Fibroblast of lung (primary cell): ENCODE measurements around the gene CST3. TPM values are rescaled to one million over a fixed set of nuclear protein-coding genes. Genes with fewer than 3 reads are reported as not detected.

ENCODE experiments used
- DNase-seq, 2 donors: peaks; one replicate each; pipeline versions ENCODE4 v3.0.0 to v3.0.0-alpha.2; 2010; ENCODE audit warnings: low read depth in 2 of 2
- H2AFZ ChIP-seq: 2 replicates; pipeline ENCODE4 v1.5.1; 2012; ENCODE audit warnings: low read length, control low read depth, inconsistent platforms
- H3K27ac ChIP-seq: 2 replicates; pipeline ENCODE4 v1.5.1; 2011; ENCODE audit warnings: low read length, control low read depth; ENCODE audit not compliant: insufficient read depth
- H3K27me3 ChIP-seq: 2 replicates; pipeline ENCODE4 v1.5.1; 2011; ENCODE audit warnings: mild to moderate bottlenecking, low read length; ENCODE audit not compliant: control insufficient read depth, insufficient read depth
- H3K36me3 ChIP-seq: 2 replicates; pipeline ENCODE4 v1.5.1; 2011; ENCODE audit warnings: low read length; ENCODE audit not compliant: control insufficient read depth, insufficient read depth
- H3K4me1 ChIP-seq: 2 replicates; pipeline ENCODE4 v1.5.1; 2011; ENCODE audit warnings: low read length; ENCODE audit not compliant: control insufficient read depth, insufficient read depth; ENCODE audit errors: extremely low read depth
- H3K4me2 ChIP-seq: 2 replicates; pipeline ENCODE4 v1.5.1; 2011; ENCODE audit warnings: low read length, control low read depth; ENCODE audit not compliant: insufficient read depth; ENCODE audit errors: extremely low read depth
- H3K4me3 ChIP-seq, 4 experiments: fragments of 200-600 bp in 1 of 4; sonication (generic) in 1 of 4; replicated peaks in 1 of 4; 2 replicates each; pipeline ENCODE4 v1.5.1; 2011 to 2016; ENCODE audit warnings: low read length in 4 of 4, low read depth in 3 of 4, mild to moderate bottlenecking in 3 of 4, control low read depth in 2 of 4, inconsistent platforms in 1 of 4, mixed read lengths in 1 of 4; ENCODE audit not compliant: insufficient read depth in 1 of 4; ENCODE audit errors: control extremely low read depth in 1 of 4
- H3K79me2 ChIP-seq: 2 replicates; pipeline ENCODE4 v1.5.1; 2012; ENCODE audit warnings: mild to moderate bottlenecking, low read length, inconsistent platforms; ENCODE audit not compliant: control insufficient read depth, insufficient read depth
- H3K9ac ChIP-seq: 2 replicates; pipeline ENCODE4 v1.5.1; 2011; ENCODE audit warnings: mild to moderate bottlenecking, low read length, control low read depth; ENCODE audit not compliant: insufficient read depth
- H3K9me3 ChIP-seq: 2 replicates; pipeline ENCODE4 v1.5.1; 2012; ENCODE audit warnings: low read depth, low read length; ENCODE audit not compliant: control insufficient read depth, insufficient read depth
- H4K20me1 ChIP-seq: 2 replicates; pipeline ENCODE4 v1.5.1; 2011; ENCODE audit warnings: low read length; ENCODE audit not compliant: control insufficient read depth, insufficient read depth; ENCODE audit errors: extremely low read depth
- EZH2 ChIP-seq: IDR thresholded peaks from 2 replicates; pipeline ENCODE4 v1.5.1; 2012; ENCODE audit warnings: low read length, control low read depth, mild to moderate bottlenecking; ENCODE audit errors: missing control alignments
- polyA plus RNA-seq, 2 donors: library from polyadenylated mRNA; depleted of rRNA in 1 of 2; stranded (reverse) in 1 of 2; unstranded in 1 of 2; fragments of >200 nt; gene quantifications; 2 replicates each; pipeline ENCODE4 v1.2.1, GENCODE V29; 2011 to 2012; ENCODE audit warnings: missing spikeins in 1 of 2
- total RNA-seq: library from RNA; depleted of rRNA; stranded (reverse); fragments of >200 nt; gene quantifications from 2 replicates; pipeline ENCODE4 v1.2.1, GENCODE V29; 2014
- TF ChIP-seq, protein P1 (sequence below), 2 donors: IDR thresholded peaks in 1 of 2; conservative IDR thresholded peaks in 1 of 2; 1 replicate in 1 of 2; 2 replicates in 1 of 2; pipeline ENCODE4 v1.5.1; 2011 to 2012; ENCODE audit warnings: low read length in 2 of 2, control low read depth in 1 of 2, inconsistent platforms in 1 of 2, low read depth in 1 of 2, mild to moderate bottlenecking in 1 of 2

CST3 gene
- total and polyA plus RNA-seq, 2 donors (not counting 1 experiment from before 2014, with no cell fraction given): 136 to 162 TPM

DNA sequence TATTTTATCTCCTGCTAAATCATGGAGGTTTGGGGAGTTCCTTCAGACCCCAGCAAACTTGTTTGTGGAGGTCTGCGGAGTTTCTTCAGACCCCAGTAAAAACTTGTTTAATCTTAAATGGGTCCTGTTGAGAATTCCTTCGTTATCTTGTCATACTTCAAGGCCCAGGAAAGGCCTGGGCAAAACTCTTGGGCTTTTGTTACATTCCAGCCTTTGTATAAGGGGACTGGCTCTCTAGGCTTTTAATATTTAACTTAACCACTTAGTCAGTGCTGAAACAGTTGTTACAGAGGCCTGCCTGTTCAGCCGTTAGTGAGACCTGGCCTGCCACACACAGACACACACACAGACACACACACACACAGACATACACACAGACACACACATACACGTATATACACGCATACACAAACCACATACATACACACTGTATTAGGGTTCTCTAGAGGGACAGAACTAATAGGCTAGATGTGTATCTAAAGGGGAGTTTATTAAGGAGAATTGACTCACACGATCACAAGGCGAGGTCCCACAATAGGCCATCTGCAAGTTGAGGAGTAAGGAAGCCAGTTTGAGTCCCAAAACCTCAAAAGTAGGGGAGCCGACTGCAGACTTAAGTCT lies 21.3 kb upstream of the CST3 start:
- H3K9me3 ChIP-seq: no peaks in the 10 kb centered on the region
- no peaks in the 10 kb centered on the region for H4K20me1 ChIP-seq
- no peak overlapping the region for H3K9ac ChIP-seq
- H3K36me3 ChIP-seq: no peaks in the 10 kb centered on the region
- no peaks in the 10 kb centered on the region for H3K79me2 ChIP-seq
- H3K27ac ChIP-seq: no peak overlapping the region
- H3K4me3 ChIP-seq: no peak overlapping the region
- H2AFZ ChIP-seq: no peak overlapping the region
- TF ChIP-seq, protein P1, sequence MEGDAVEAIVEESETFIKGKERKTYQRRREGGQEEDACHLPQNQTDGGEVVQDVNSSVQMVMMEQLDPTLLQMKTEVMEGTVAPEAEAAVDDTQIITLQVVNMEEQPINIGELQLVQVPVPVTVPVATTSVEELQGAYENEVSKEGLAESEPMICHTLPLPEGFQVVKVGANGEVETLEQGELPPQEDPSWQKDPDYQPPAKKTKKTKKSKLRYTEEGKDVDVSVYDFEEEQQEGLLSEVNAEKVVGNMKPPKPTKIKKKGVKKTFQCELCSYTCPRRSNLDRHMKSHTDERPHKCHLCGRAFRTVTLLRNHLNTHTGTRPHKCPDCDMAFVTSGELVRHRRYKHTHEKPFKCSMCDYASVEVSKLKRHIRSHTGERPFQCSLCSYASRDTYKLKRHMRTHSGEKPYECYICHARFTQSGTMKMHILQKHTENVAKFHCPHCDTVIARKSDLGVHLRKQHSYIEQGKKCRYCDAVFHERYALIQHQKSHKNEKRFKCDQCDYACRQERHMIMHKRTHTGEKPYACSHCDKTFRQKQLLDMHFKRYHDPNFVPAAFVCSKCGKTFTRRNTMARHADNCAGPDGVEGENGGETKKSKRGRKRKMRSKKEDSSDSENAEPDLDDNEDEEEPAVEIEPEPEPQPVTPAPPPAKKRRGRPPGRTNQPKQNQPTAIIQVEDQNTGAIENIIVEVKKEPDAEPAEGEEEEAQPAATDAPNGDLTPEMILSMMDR (conservative IDR thresholded peaks at IDR 0.05 in 1 of 2, IDR thresholded peaks at IDR 0.05 in 1 of 2; ENCODE audit: low read depth in 1 of 2, low read length in 2 of 2): no peak
- no peak for TF ChIP-seq EZH2
- H3K4me2 ChIP-seq: no peak overlapping the region
- no peaks in the 10 kb centered on the region for H3K4me1 ChIP-seq
- no peaks in the 10 kb centered on the region for H3K27me3 ChIP-seq
- DNase-seq: no peak

DNA sequence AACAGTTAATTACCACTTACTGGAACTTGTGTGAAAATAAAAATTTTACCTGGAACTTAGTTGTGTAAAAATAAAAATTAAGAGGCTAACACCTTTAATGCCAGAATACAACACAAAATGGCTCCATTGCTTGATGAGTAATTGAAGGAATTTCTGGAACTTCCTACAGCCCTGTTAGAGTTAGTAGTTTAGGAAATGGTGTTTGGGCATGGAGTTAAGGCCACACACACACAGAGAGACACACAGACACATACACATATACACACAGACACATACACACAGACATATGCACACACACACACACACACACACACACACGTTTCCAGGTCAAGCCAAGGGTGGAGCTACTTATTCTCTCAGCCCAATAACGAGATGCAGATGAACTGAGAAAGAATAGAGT lies 20.6 kb upstream of the CST3 start:
- H3K27me3 ChIP-seq: no peaks in the 10 kb centered on the region
- no peak overlapping the region for H3K4me2 ChIP-seq
- H2AFZ ChIP-seq: no peak overlapping the region
- H4K20me1 ChIP-seq: no peaks in the 10 kb centered on the region
- no peaks in the 10 kb centered on the region for H3K36me3 ChIP-seq
- TF ChIP-seq, protein P1 (conservative IDR thresholded peaks at IDR 0.05 in 1 of 2, IDR thresholded peaks at IDR 0.05 in 1 of 2; ENCODE audit: low read depth in 1 of 2, low read length in 2 of 2): no peak
- TF ChIP-seq EZH2: no peak
- H3K9me3 ChIP-seq: no peaks in the 10 kb centered on the region
- no peaks in the 10 kb centered on the region for H3K79me2 ChIP-seq
- H3K4me1 ChIP-seq: no peaks in the 10 kb centered on the region
- no peak overlapping the region for H3K4me3 ChIP-seq
- no peak overlapping the region for H3K27ac ChIP-seq
- no peak overlapping the region for H3K9ac ChIP-seq
- no peak for DNase-seq

DNA sequence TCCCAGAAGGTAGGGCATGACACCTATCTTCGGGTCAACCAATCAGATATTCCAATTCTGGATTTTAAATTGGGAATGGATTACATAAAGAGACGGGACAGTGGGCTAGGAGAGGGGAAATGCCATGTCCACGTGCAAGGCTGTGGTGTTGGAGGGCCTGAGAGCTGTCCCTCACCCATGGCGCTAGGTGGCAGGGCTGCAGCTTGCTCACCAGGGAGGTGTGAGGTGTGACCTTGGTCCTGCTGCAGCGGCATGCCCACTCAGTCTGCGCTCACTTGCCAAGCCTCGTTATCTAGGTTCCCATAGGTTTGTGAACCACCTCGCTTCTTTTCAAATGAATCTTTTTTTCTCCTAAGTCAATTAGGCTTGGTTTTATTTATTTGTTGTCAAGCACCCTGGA lies 19.4 kb upstream of the CST3 start:
- no peak for TF ChIP-seq EZH2
- TF ChIP-seq, protein P1 (conservative IDR thresholded peaks at IDR 0.05 in 1 of 2, IDR thresholded peaks at IDR 0.05 in 1 of 2; ENCODE audit: low read depth in 1 of 2, low read length in 2 of 2): no peak
- Histone ChIP-seq H3K27ac (no peak overlapping the region), H4K20me1 (no peaks in the 10 kb centered on the region), H3K9ac (no peak overlapping the region), H3K36me3 (no peaks in the 10 kb centered on the region), H3K27me3 (no peaks in the 10 kb centered on the region), H3K79me2 (no peaks in the 10 kb centered on the region), H3K9me3 (no peaks in the 10 kb centered on the region), H3K4me1 (no peaks in the 10 kb centered on the region), H3K4me3 (no peak overlapping the region), H2AFZ (no peak overlapping the region), H3K4me2 (no peak overlapping the region)
- DNase-seq: no peak
